Measurements from ENCODE around the gene MBNL3.

MBNL3 gene

DNA sequence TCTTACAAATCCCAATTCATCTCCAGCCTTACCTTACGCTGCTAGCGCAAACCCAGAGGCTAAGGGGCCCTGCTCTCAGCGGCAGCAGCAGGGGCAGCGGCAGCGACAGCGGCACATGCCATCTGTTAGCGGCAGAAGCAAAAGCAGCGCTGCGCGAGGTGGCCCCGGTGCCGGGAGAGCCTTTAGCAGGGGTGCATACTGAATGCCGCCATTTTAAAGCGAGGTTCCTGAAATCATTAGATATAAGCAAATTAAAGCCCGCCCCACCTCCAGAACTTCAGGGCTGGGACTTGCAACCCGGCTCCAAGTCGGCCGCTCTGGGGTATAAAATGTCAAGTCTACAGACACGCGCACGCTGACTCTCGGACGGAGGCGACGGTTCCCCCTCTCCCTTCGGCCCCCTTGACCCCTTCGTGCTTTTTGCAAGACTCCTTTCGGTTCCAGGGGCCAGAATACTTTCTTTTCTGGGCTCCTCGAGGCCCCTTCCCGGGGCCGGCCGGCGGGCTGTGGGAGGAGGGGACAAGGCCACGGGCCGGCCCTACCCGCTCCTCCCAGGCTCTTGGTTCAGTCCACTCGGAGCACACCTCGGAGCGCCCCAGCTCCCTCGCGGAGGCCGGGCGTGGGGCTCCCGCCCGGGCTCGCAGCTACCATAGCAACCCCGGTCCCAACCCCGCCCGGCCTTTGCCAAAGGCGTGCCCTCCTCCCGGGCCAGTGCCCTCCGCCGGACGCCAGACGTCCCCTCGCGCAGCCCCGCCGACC is at the start of gene MBNL3:
Gene MBNL3, minus strand, starts transcription at position 220 of the 759 bp plus-strand sequence. CDS start 49,427 bp downstream, outside the sequence.
- peak within 1 kb of the TSS; percentile 95 for H3K4me3 Mint-ChIP-seq
- DNase-seq (ENCODE audit: low spot score), result peak; percentile 37
- H3K27me3 Mint-ChIP-seq (ENCODE audit: low read depth), result peaks cover 5% of the 10 kb centered on the region
- H3K27ac Mint-ChIP-seq, result peak within 1 kb of the TSS; percentile 94
- H3K36me3 Mint-ChIP-seq (ENCODE audit: low read depth), result peaks cover 2% of the 10 kb centered on the region
- peaks cover 23% of the 10 kb centered on the region for H3K4me1 Mint-ChIP-seq (ENCODE audit: low read depth)
- no peaks in the 10 kb centered on the region for H3K9me3 Mint-ChIP-seq

- H3K36me3 Mint-ChIP-seq (ENCODE audit: low read depth), result no peaks in the 10 kb centered on the region
These were observed 44.6 kb upstream of the MBNL3 start for GRCh38 chrX:132533409-132533808.

GRCh38 chrX:132532913-132533312 is 44.1 kb upstream of the MBNL3 start:
- no peak for DNase-seq (ENCODE audit: low spot score)
- Mint-ChIP-seq H3K9me3 (no peaks in the 10 kb centered on the region), H3K4me3 (no peak overlapping the region), H3K27ac (no peak overlapping the region), H3K36me3 (ENCODE audit: low read depth) (no peaks in the 10 kb centered on the region), H3K27me3 (ENCODE audit: low read depth) (peaks cover 10% of the 10 kb centered on the region), H3K4me1 (ENCODE audit: low read depth) (peaks cover 4% of the 10 kb centered on the region)

More at GRCh38 chrX:132533409-132533808, 44.6 kb upstream of the MBNL3 start:
- no peak overlapping the region for H3K4me3 Mint-ChIP-seq
- H3K27me3 Mint-ChIP-seq (ENCODE audit: low read depth), result peaks cover 5% of the 10 kb centered on the region
- no peak overlapping the region for H3K27ac Mint-ChIP-seq
- H3K4me1 Mint-ChIP-seq (ENCODE audit: low read depth), result peaks cover 4% of the 10 kb centered on the region
- DNase-seq (ENCODE audit: low spot score), result no peak
- H3K9me3 Mint-ChIP-seq, result no peaks in the 10 kb centered on the region

DNA sequence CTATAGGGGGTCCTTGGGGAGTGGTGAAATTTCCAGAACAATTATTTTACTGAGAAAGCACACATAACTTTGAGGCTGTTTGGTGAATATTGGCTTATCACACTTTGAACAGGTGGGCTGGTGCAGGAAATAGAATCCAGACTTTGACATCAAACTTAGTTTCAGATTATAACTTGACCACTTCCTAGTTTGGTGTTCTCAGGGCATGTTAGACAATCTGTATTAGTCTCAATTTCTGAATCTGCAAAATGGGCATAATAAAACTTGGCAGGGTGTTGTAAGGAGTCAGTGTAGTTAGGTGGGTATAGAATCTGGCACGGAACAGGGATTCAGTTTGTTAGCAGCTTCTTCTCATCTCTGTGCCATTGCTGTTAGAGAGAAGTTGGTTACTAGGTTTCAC is 43.3 kb upstream of the MBNL3 start:
- Mint-ChIP-seq H3K4me1 (ENCODE audit: low read depth) (peaks cover 4% of the 10 kb centered on the region), H3K4me3 (no peak overlapping the region), H3K36me3 (ENCODE audit: low read depth) (no peaks in the 10 kb centered on the region), H3K27ac (no peak overlapping the region), H3K27me3 (ENCODE audit: low read depth) (peaks cover 12% of the 10 kb centered on the region), H3K9me3 (no peaks in the 10 kb centered on the region)
- DNase-seq (ENCODE audit: low spot score), result no peak

DNA sequence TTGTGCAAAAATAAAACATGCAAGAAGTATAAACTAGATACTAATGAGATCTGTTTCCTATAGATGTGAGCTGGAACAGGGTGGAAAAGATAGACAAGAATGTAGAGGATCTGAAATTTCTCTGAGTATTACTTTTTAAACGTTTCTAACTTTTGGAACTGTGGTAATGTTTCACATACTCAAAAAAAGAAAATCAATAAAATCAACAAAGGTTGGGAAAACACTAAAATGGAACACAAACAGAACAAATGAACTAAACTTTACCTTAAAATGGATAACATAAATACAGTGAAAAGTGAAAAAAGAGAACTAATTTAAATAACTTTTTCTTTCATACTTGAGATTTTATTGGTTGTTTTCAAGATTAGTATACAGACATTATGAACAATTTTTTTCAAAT is 32.0 kb upstream of the MBNL3 start:
- no peak overlapping the region for H3K4me3 Mint-ChIP-seq
- H3K4me1 Mint-ChIP-seq (ENCODE audit: low read depth), result no peaks in the 10 kb centered on the region
- peaks cover 3% of the 10 kb centered on the region for H3K27me3 Mint-ChIP-seq (ENCODE audit: low read depth)
- H3K9me3 Mint-ChIP-seq, result no peaks in the 10 kb centered on the region
- no peaks in the 10 kb centered on the region for H3K36me3 Mint-ChIP-seq (ENCODE audit: low read depth)
- no peak overlapping the region for H3K27ac Mint-ChIP-seq
- no peak for DNase-seq (ENCODE audit: low spot score)

- Mint-ChIP-seq H3K27ac (no peak overlapping the region), H3K4me1 (ENCODE audit: low read depth) (no peaks in the 10 kb centered on the region), H3K36me3 (ENCODE audit: low read depth) (no peaks in the 10 kb centered on the region), H3K4me3 (no peak overlapping the region), H3K9me3 (no peaks in the 10 kb centered on the region), H3K27me3 (ENCODE audit: low read depth) (peaks cover 3% of the 10 kb centered on the region)
- DNase-seq (ENCODE audit: low spot score), result no peak
These were observed 31.4 kb upstream of the MBNL3 start for GRCh38 chrX:132520213-132520612.

DNA sequence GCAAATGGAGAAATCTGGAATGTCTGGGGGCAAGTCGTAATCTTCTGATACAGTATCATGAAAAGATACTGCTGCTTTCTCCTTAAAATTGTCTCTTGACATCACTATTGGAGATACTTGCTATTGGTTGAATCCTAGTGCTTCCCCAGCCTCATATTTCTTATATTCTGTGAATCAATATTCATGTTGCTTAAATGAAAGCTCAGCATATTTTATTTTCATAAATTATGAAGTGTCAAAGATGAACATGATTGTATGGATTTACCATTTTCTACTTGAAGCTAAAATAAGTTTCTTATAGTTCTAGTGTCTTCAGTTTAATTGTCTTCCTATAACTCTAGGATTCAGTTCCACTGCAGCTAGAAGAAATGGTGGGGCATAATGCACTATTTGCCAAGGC is 29.6 kb upstream of the MBNL3 start:
- no peak overlapping the region for H3K4me3 Mint-ChIP-seq
- no peaks in the 10 kb centered on the region for H3K4me1 Mint-ChIP-seq (ENCODE audit: low read depth)
- no peaks in the 10 kb centered on the region for H3K36me3 Mint-ChIP-seq (ENCODE audit: low read depth)
- H3K27ac Mint-ChIP-seq, result no peak overlapping the region
- DNase-seq (ENCODE audit: low spot score), result no peak
- peaks cover 3% of the 10 kb centered on the region for H3K27me3 Mint-ChIP-seq (ENCODE audit: low read depth)
- no peaks in the 10 kb centered on the region for H3K9me3 Mint-ChIP-seq

- Mint-ChIP-seq H3K27me3 (ENCODE audit: low read depth) (peaks cover 25% of the 10 kb centered on the region), H3K36me3 (ENCODE audit: low read depth) (no peaks in the 10 kb centered on the region), H3K27ac (no peak overlapping the region), H3K9me3 (no peaks in the 10 kb centered on the region), H3K4me3 (no peak overlapping the region), H3K4me1 (ENCODE audit: low read depth) (no peaks in the 10 kb centered on the region)
- DNase-seq (ENCODE audit: low spot score), result no peak
These were observed 20.0 kb upstream of the MBNL3 start for GRCh38 chrX:132508834-132509233.

GRCh38 chrX:132505116-132505515 is 16.3 kb upstream of the MBNL3 start:
- Mint-ChIP-seq H3K27me3 (ENCODE audit: low read depth) (peaks cover 12% of the 10 kb centered on the region), H3K36me3 (ENCODE audit: low read depth) (no peaks in the 10 kb centered on the region), H3K9me3 (no peaks in the 10 kb centered on the region), H3K4me3 (no peak overlapping the region), H3K4me1 (ENCODE audit: low read depth) (no peaks in the 10 kb centered on the region), H3K27ac (no peak overlapping the region)
- DNase-seq (ENCODE audit: low spot score), result no peak

- no peak overlapping the region for H3K4me3 Mint-ChIP-seq
- H3K27me3 Mint-ChIP-seq (ENCODE audit: low read depth), result peaks cover 9% of the 10 kb centered on the region
- H3K9me3 Mint-ChIP-seq, result no peaks in the 10 kb centered on the region
- DNase-seq (ENCODE audit: low spot score), result no peak
- H3K36me3 Mint-ChIP-seq (ENCODE audit: low read depth), result no peaks in the 10 kb centered on the region
- no peaks in the 10 kb centered on the region for H3K4me1 Mint-ChIP-seq (ENCODE audit: low read depth)
- H3K27ac Mint-ChIP-seq, result no peak overlapping the region
These were observed 15.6 kb upstream of the MBNL3 start for GRCh38 chrX:132504417-132504816.

GRCh38 chrX:132501606-132502005 is 12.8 kb upstream of the MBNL3 start:
- Mint-ChIP-seq H3K27me3 (ENCODE audit: low read depth) (peaks cover 19% of the 10 kb centered on the region), H3K36me3 (ENCODE audit: low read depth) (no peaks in the 10 kb centered on the region), H3K4me3 (no peak overlapping the region), H3K4me1 (ENCODE audit: low read depth) (no peaks in the 10 kb centered on the region), H3K27ac (no peak overlapping the region), H3K9me3 (no peaks in the 10 kb centered on the region)
- DNase-seq (ENCODE audit: low spot score), result no peak

- Mint-ChIP-seq H3K9me3 (no peaks in the 10 kb centered on the region), H3K4me3 (no peak overlapping the region), H3K36me3 (ENCODE audit: low read depth) (no peaks in the 10 kb centered on the region), H3K27ac (no peak overlapping the region), H3K27me3 (ENCODE audit: low read depth) (peaks cover 26% of the 10 kb centered on the region), H3K4me1 (ENCODE audit: low read depth) (no peaks in the 10 kb centered on the region)
- no peak for DNase-seq (ENCODE audit: low spot score)
These were observed 8.6 kb upstream of the MBNL3 start for GRCh38 chrX:132497432-132497831.

DNA sequence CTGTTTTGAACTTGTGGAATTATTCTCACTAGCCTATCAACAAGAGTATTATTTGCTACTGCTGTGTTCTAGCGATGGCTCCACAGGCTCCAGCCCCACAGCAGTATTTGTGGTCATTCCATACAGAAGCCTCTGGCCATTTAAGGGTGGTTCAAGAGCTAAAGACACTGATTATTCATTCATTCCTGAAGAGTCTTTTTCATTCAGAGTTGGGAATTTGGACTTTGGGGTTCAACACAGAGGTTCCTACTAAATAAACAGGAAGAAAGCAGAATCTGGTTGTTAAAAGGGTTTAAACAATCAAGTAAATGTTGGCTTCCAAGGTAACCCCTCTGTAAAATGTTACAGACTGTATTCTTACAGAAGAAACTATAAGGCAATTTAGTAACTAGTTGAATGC is 4.3 kb upstream of the MBNL3 start:
- no peak for DNase-seq (ENCODE audit: low spot score)
- Mint-ChIP-seq H3K27me3 (ENCODE audit: low read depth) (peaks cover 25% of the 10 kb centered on the region), H3K27ac (no peak overlapping the region), H3K4me3 (no peak overlapping the region), H3K9me3 (no peaks in the 10 kb centered on the region), H3K4me1 (ENCODE audit: low read depth) (peaks cover 10% of the 10 kb centered on the region), H3K36me3 (ENCODE audit: low read depth) (peaks cover 2% of the 10 kb centered on the region)

DNA sequence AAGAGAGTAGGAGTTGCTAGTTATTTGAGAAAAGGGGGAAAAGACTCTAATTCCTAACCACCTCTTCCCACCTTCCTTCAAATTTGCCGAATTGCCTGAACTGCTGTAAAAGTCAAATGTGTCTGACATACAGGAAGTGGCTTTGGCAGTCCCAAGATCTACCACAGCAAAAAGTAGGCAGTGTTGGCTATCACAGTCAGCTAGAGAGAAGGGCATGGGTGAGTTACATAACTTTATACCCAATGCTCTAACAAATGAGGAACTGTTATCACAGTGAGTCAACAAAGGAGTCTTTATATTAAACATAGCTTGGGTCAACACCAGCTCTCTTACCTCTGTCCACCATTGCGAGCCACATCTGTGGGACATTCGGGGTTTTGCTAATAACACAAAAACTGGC is 2.4 kb upstream of the MBNL3 start:
- peak overlapping the region; percentile 92 for H3K4me3 Mint-ChIP-seq
- peaks cover 2% of the 10 kb centered on the region for H3K36me3 Mint-ChIP-seq (ENCODE audit: low read depth)
- no peak overlapping the region for H3K27ac Mint-ChIP-seq
- no peaks in the 10 kb centered on the region for H3K9me3 Mint-ChIP-seq
- peaks cover 12% of the 10 kb centered on the region for H3K27me3 Mint-ChIP-seq (ENCODE audit: low read depth)
- DNase-seq (ENCODE audit: low spot score), result no peak
- H3K4me1 Mint-ChIP-seq (ENCODE audit: low read depth), result peaks cover 16% of the 10 kb centered on the region
